Tibial nerve (tissue), 4 donors: ENCODE results near the gene LRRC17.

Source experiments
- CTCF ChIP-seq, 5 experiments: fragments of 200-600 bp in 3 of 5; fragments of 450-650 bp in 2 of 5; sonication (generic) in 3 of 5; IDR thresholded peaks; one replicate each; pipeline ENCODE4 v1.5.1; 2016 to 2019; ENCODE audit warnings: antibody characterized with exemption in 5 of 5, mild to moderate bottlenecking in 3 of 5, moderate library complexity in 2 of 5
- EP300 ChIP-seq, 2 donors: sonication (generic); formaldehyde crosslinking; IDR thresholded peaks; one replicate each; pipeline ENCODE4 v1.6.1; 2017; ENCODE audit warnings: antibody characterized with exemption in 2 of 2, mild to moderate bottlenecking in 1 of 2
- POLR2A ChIP-seq, 2 donors: fragments of 450-650 bp; IDR thresholded peaks; one replicate each; pipeline ENCODE4 v1.6.1; 2017; ENCODE audit warnings: antibody characterized with exemption in 2 of 2, mild to moderate bottlenecking in 2 of 2, moderate library complexity in 2 of 2

GRCh38 chr7:102966465-102966864, 53.7 kb downstream of the LRRC17 start:
- TF ChIP-seq POLR2A (IDR thresholded peaks at IDR 0.05) (no peak), CTCF (IDR thresholded peaks at IDR 0.05) (no peak), EP300 (IDR thresholded peaks at IDR 0.05) (no peak)
